Head of caudate nucleus (tissue), 42 donors: Measurements from ENCODE around the gene CSF1R.
A peak's percentile ranks its signal among the peaks of the same experiment; 100 is the strongest.
"Not testable (repeated sequence)": the region's sequence is repeated elsewhere in the genome, so short reads cannot be mapped to it uniquely, and the experiment has no call there.

ENCODE experiments used
- DNase-seq, 42 donors: peaks; one replicate each; pipeline versions ENCODE4 v3.0.0 to v3.0.0-alpha.2; 2020 to 2021; ENCODE audit warnings: mixed read lengths in 7 of 42
- intact Hi-C: fragments of 100-400 bp; cut with DNase I; formaldehyde crosslinking; loops from one replicate; pipeline ENCODE4 v1.15.0; 2022

CSF1R gene

DNA sequence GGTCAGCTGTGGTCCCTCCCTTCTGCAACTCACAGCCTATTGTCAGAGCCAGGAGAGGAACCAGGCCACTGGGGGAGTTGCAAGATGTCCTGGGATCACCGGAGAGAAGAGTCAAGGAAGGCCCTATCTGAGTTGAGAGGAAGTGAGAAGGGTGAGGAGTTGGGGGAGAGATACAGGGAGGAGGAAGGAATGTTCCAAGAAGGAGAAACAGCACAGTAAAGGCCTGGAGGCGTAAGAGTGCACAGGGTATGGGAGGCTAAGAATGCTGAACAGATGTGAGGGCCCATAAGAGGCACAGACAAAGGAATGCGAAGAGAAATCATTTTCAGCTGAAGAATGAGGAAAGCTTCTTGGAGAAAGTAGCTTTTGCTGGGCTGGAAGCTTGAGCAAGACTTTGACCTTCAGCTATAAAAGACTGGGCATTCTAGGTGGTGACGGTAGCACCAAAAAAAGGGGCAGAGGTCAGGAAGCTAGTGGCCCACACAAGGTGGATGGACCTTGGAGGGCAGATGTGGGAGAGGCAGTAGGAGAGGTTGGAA lies 21.6 kb upstream of the CSF1R start:
- intact Hi-C loops: no loop called here
- DNase-seq: peak in 4 of 42 donors; percentile 14 to 37 (median 20)

DNA sequence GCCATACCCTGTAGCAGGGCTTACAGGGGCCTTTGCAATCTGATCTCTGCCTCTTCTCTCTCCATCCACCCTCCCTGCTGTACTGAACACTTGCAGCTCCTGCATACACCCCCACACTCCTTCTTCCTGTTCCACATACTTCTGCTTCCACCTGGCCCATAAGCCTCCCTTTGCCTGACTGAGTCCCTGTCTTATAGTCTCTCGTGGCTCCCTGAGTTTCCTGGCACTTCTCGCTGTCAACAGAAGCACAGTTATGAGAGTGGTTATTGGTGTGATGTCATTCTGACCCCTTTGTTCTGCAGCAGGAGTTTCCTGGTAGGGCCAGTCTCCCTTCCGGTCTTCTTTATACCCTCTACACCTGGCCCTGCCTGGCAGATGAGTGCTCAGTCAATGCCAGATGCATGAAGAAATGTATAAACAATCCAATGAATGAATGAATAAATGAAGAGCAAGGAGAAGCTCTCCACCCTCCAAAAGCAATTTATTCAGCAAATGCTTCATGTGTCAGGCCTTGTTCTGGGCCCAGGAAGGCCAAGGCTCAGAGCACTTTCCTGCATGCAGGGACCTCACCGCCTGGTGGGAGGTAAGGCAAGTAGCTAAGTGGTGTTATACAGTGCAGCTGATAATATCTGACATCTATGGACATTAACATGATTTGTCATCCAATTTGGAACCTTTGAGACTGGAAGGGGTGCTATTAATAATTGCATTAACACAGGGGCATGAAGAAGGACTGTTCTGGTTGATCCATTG lies 20.5 kb upstream of the CSF1R start:
- peak in 13 of 42 donors; percentile 19 to 80 (median 41) for DNase-seq
- intact Hi-C loops: no loop called here

GRCh38 chr5:150105928-150106615 lies 19.7 kb upstream of the CSF1R start:
- DNase-seq: peak in 13 of 42 donors; percentile 16 to 52 (median 33)
- intact Hi-C loops: no loop called here

GRCh38 chr5:150104550-150104870 lies 18.2 kb upstream of the CSF1R start:
- intact Hi-C loops: no loop called here
- DNase-seq: peak in 1 of 42 donors; percentile 3

DNA sequence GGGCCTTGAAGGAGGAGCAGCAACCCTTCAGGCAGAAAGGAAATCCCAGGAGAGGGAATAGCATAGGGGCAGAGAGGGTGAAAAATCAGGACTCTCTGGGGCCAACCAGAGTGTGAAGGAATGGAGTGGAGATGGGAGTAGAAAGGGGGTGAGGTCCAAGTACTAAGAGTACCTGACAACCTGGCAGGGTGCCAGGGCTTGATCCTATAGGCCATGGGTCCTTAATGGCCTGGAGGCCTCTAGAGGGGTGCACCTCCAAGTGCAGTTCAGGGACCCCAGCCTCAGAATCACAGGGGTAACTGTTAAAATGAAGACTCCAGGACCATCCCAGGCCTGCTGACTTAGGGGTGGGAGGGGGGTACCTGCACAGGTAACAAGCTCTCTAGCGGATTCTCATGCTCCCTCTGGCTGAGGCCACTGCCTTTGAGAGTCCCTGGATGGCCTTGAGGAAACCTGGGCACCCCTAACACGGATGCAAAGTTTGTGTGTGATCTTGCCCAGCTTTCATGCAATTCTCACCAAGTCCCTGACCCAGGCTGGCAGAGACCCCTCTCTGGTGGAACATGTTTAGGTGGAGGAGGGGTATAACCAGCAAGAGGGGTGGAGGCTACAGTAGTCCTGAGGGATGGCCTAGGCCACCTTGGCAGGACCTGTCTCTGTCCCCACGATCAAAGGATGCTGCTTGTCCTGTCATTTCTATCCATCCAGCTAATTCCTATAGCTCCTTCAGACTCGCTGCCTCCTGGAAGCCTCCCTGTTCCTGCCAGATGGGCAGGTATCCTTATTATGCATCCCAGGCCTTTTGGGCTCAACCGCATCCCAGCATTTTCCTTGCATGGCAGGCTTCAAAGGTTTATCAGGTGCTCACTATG lies 17.6 kb upstream of the CSF1R start:
- intact Hi-C loops: no loop called here
- peak in 8 of 42 donors; percentile 1 to 38 (median 19) for DNase-seq

- DNase-seq: peak in 5 of 42 donors; percentile 7 to 22 (median 9)
- intact Hi-C loops: no loop called here
Observed at GRCh38 chr5:150101023-150101422, 14.7 kb upstream of the CSF1R start.

- intact Hi-C loops: no loop called here
- DNase-seq: no peak
Observed at GRCh38 chr5:150097152-150097551, 10.8 kb upstream of the CSF1R start.

DNA sequence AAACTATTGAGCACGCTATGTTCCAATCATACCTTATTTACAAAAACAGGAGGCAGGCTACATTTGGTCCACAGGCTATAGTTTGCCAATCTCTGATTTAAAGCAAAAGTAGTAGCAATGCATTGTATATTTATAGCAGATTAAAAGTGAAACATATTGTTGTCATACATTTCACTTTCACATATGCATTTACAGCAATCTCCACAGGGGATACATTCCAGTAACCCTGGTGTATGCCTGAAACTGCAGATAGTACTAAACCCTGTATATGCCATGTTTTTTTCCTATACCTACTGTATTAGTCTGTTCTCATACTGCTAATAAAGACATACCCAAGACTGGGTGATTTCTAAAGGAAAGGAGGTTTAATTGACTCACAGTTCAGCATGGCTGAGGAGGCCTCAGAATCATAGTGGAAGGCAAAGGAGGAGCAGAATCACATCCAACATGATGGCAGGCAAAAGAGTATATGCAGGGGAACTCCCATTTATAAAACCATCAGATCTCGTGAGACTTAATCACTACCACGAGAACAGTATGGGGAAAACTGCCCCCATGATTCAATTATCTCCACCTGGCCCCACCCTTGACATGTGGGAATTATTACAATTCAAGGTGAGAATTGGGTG lies 5.9 kb upstream of the CSF1R start:
- intact Hi-C loops: no loop called here
- peak in 1 of 42 donors; percentile 16 for DNase-seq

DNA sequence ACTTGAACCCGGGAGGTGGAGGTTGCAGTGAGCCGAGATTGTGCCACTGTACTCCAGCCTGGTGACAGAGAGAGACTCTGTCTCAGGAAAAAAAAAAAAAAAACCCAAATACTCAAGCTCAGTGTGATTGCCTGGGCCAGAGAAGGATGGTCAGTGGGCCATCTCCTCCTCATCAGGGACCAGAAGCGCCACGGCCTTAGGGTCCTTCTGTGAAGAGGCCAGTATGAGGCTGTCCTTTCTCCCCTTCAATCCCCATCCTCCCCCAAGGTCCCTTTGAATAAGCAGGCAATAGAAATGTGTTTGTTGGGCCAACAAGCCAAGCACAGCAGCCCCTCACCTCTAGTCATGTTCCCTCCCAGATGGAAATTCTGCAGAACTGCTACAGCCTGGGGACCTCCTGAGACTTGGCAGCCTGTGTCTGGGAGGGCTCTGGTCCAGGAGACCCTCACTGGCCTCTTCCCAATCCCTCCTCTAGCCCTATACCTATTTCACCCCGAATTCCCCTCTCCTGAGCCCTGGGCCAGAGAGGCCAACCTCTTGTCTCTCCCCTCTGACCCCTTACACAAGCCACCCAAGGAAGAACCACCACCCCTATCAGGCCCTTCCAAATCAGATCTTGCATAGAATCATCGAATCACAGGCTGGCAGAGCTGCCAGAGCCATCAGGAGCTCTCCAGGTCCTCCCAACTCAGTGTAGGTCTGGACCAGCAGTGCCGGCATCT lies 1.0 kb downstream of the CSF1R start:
- DNase-seq: peak in 9 of 42 donors; percentile 3 to 31 (median 12)
- intact Hi-C loops: no loop called here

- intact Hi-C loops: not testable (repeated sequence)
- DNase-seq: peak in 9 of 42 donors; percentile 3 to 33 (median 16)
Observed at GRCh38 chr5:150084754-150085153, 1.6 kb downstream of the CSF1R start.

DNA sequence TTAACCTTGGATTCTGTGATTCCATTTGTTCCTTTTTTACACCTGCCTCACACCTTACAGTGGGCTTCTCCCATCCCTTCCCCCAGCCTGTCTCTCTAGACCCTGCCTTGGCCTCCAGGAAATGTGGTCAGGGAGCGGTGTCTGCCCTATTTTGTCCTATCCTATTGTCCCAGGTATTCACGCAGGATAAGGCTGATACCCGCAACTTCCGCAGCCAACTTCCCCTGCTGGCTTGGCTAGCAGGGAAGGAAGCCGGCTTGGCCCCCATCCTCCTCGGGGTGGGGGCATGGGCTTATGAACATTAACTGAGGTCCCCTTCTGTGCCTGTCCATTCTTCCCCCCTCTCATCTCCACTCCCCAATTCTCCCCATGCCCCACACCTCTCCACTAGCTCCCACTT lies 3.5 kb downstream of the CSF1R start:
- intact Hi-C loops: no loop called here
- DNase-seq: peak in 15 of 42 donors; percentile 21 to 64 (median 37)

- intact Hi-C loops: no loop called here
- DNase-seq: peak in 7 of 42 donors; percentile 7 to 39 (median 16)
Observed at GRCh38 chr5:150082374-150082773, 4.0 kb downstream of the CSF1R start.

DNA sequence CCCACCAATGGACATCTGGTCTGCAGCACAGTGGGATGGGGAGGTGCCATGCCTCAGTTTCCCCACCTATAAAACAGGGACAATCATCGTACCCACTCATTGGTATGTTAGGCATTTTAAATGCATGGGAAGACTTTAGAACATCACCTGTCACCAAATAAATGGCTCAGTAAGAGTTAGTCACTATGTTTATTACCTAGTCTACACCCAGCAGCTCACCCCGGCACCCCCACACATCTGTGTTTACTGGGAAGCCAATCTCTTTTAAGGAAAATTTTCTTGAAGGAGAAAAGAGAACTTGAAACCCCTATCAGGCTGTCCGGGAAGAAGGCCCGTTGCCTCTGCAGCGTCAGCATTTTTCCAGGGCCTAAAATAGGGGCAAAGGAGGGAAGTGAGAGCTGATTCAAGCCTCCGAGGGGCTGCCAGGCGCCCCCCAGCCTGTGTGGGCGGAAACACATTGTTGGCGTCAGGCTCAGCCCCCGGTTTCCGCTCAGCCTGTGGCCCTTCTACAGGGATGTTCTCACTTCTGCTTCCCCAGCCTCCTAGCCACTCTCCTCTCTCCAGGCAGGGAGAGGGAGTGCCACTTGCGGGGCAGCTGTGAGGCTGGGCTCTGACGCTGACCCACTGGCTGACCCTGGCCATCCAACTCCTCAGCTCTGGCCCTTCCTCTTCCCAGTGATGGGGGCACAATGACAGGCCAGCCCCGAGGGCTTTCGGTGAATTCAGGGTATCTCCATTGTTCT lies 4.6 kb downstream of the CSF1R start:
- peak in 37 of 42 donors; percentile 24 to 81 (median 54) for DNase-seq

GRCh38 chr5:150080696-150081435 lies 5.5 kb downstream of the CSF1R start:
- DNase-seq: peak in 8 of 42 donors; percentile 5 to 30 (median 16)
- intact Hi-C loops: no loop called here

More for the DNA sequence above, 4.6 kb downstream of the CSF1R start:
- intact Hi-C loops: no loop called here

GRCh38 chr5:150079909-150080461 lies 6.4 kb downstream of the CSF1R start:
- intact Hi-C loops: no loop called here
- DNase-seq: peak in 10 of 42 donors; percentile 5 to 35 (median 12)
